ENCODE measurements around the gene CAMK1D.

GRCh38 chr10:12799714-12800113, 450.4 kb downstream of the CAMK1D start:
- TF ChIP-seq POLR2A (IDR thresholded peaks at IDR 0.05), result no peak
- TF ChIP-seq CTCF (IDR thresholded peaks at IDR 0.05), result no peak
- TF ChIP-seq EP300 (IDR thresholded peaks at IDR 0.05), result no peak
